Mesodermal cell (in vitro differentiated cells): ENCODE results near the gene OXSR1.
A peak's percentile ranks its signal among the peaks of the same experiment; 100 is the strongest.

Experiments used
- H3K27ac ChIP-seq: 2 replicates; pipeline ENCODE4 v1.7.0; 2013; ENCODE audit warnings: mild to moderate bottlenecking, low read depth, low read length, moderate library complexity; ENCODE audit not compliant: severe bottlenecking
- H3K36me3 ChIP-seq: 2 replicates; pipeline ENCODE4 v1.7.1; 2013; ENCODE audit warnings: mild to moderate bottlenecking, low read length, moderate library complexity; ENCODE audit not compliant: control insufficient read depth, insufficient read depth
- H3K4me1 ChIP-seq: one replicate; pipeline ENCODE4 v1.7.1; 2013; ENCODE audit warnings: mild to moderate bottlenecking, low read length; ENCODE audit not compliant: insufficient read depth, control insufficient read depth, poor library complexity, severe bottlenecking
- H3K4me3 ChIP-seq: 2 replicates; pipeline ENCODE4 v1.7.0; 2013; ENCODE audit warnings: low read length, control low read depth, mild to moderate bottlenecking; ENCODE audit not compliant: insufficient read depth, poor library complexity, severe bottlenecking; ENCODE audit errors: extremely low read depth
- H3K9me3 ChIP-seq: 2 replicates; pipeline ENCODE4 v1.7.1; 2013; ENCODE audit warnings: mild to moderate bottlenecking, low read length, moderate library complexity; ENCODE audit not compliant: control insufficient read depth
- WGBS, 2 experiments: methylation state at CpG; one replicate each; pipeline ENCODE4 v1.1.5; 2013; ENCODE audit warnings: missing lambda C conversion rate in 2 of 2; ENCODE audit not compliant: insufficient coverage in 2 of 2; 5-methylcytosine and 5-hydroxymethylcytosine counted together

Gene OXSR1

GRCh38 chr3:38137615-38138348, 27.6 kb upstream of the OXSR1 start:
- Histone ChIP-seq H3K9me3 (no peaks in the 10 kb centered on the region), H3K4me3 (peak overlapping the region; percentile 79), H3K4me1 (peaks cover 17% of the 10 kb centered on the region), H3K36me3 (peaks cover 28% of the 10 kb centered on the region), H3K27ac (peak overlapping the region; percentile 84)
- WGBS, 2 experiments: 26 to 36% methylated on average over 20 to 22 of the region's 22 CpGs

DNA sequence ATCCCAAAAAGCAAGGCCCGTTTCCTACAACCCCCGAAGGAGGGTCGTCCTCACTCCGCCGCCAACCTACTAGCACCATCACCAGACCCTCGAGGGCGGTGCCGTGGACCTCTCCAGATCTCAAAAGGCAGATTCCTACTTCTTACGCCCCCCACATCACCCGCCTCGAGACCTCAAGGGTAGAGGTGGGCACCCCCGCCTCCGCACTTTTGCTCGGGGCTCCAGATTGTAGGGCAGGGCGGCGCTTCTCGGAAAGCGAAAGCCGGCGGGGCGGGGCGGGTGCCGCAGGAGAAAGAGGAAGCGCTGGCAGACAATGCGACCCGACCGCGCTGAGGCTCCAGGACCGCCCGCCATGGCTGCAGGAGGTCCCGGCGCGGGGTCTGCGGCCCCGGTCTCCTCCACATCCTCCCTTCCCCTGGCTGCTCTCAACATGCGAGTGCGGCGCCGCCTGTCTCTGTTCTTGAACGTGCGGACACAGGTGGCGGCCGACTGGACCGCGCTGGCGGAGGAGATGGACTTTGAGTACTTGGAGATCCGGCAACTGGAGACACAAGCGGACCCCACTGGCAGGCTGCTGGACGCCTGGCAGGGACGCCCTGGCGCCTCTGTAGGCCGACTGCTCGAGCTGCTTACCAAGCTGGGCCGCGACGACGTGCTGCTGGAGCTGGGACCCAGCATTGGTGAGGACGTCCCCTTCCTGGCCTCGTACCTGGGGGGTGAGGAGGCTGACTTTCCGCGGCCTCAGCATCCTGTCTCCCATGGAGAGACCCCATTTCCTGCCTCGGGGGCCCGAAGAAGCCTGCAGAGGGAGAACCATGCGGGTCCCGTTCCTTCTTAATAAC, 26.8 kb upstream of the OXSR1 start, which contains the start of gene MYD88:
MYD88 (plus strand) TSS at position 313 of the 842 bp plus-strand sequence; CDS start at position 353, 40 bp downstream.
- Histone ChIP-seq H3K4me3 (peak within 1 kb of the TSS; percentile 79), H3K9me3 (no peaks in the 10 kb centered on the region), H3K36me3 (peaks cover 24% of the 10 kb centered on the region), H3K27ac (peak within 1 kb of the TSS; percentile 84), H3K4me1 (peaks cover 10% of the 10 kb centered on the region)
- 6 to 7% methylated on average over 53 to 63 of the region's 65 CpGs for WGBS, 2 experiments

DNA sequence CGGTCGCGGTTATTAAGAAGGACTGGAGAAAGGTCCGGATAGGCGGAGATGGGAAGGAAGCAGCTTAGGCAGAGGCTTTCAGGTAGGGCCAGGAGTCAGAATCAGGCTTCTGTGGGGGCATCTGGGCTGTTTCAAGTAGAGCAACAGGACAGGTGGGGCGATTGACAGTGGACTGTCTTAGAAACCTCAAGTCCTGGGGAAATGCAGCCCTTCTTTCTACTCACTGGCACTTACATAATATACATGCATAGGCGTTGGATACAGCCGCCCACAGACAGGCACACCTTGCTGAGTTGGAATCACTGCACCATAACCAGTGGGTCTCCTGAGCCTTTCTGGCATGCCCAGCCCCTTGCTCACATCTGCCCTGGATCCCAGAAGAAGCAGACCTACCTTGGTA, 26.1 kb upstream of the OXSR1 start:
- Histone ChIP-seq H3K4me3 (peak overlapping the region; percentile 53), H3K4me1 (peaks cover 4% of the 10 kb centered on the region), H3K27ac (no peak overlapping the region), H3K36me3 (peaks cover 17% of the 10 kb centered on the region), H3K9me3 (no peaks in the 10 kb centered on the region)
- WGBS, 2 experiments: 40 to 52% methylated on average over 4 to 8 of the region's 8 CpGs

DNA sequence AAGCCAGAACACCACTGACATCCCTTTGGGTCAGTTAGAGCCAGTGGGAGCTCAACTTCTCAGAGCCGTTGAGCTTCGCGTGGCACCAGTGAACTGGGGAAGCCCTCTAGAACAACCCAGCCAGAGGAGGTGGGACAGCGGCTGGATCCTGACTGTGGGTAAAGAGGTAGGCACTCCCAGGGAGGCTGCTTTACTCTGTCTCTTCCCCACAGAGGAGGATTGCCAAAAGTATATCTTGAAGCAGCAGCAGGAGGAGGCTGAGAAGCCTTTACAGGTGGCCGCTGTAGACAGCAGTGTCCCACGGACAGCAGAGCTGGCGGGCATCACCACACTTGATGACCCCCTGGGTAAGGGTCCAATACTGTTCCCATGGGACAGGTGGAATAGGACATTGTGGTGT, 25.7 kb upstream of the OXSR1 start:
- Histone ChIP-seq H3K4me1 (peaks cover 4% of the 10 kb centered on the region), H3K36me3 (peaks cover 13% of the 10 kb centered on the region), H3K9me3 (no peaks in the 10 kb centered on the region), H3K27ac (no peak overlapping the region), H3K4me3 (peak overlapping the region; percentile 53)
- 93 to 100% methylated on average over 3 to 6 of the region's 7 CpGs for WGBS, 2 experiments

- no peak overlapping the region for H3K4me3 ChIP-seq
- peaks cover 4% of the 10 kb centered on the region for H3K4me1 ChIP-seq
- 93 to 95% methylated on average over 11 to 13 of the region's 13 CpGs for WGBS, 2 experiments
- no peaks in the 10 kb centered on the region for H3K9me3 ChIP-seq
- peaks cover 7% of the 10 kb centered on the region for H3K36me3 ChIP-seq
- H3K27ac ChIP-seq: no peak overlapping the region
Observed at GRCh38 chr3:38140326-38141172, 24.8 kb upstream of the OXSR1 start.

- Histone ChIP-seq H3K36me3 (peaks cover 7% of the 10 kb centered on the region), H3K4me1 (no peaks in the 10 kb centered on the region), H3K4me3 (no peak overlapping the region), H3K9me3 (peaks cover 3% of the 10 kb centered on the region), H3K27ac (no peak overlapping the region)
- 87 to 93% methylated on average over 6 of the region's 7 CpGs for WGBS, 2 experiments
Observed at GRCh38 chr3:38141173-38141951, 24.0 kb upstream of the OXSR1 start.

GRCh38 chr3:38141952-38142273, 23.4 kb upstream of the OXSR1 start:
- H3K4me1 ChIP-seq: no peaks in the 10 kb centered on the region
- peaks cover 7% of the 10 kb centered on the region for H3K36me3 ChIP-seq
- H3K9me3 ChIP-seq: peaks cover 3% of the 10 kb centered on the region
- 94 to 97% methylated on average over 2 of the region's 2 CpGs for WGBS, 2 experiments
- no peak overlapping the region for H3K27ac ChIP-seq
- H3K4me3 ChIP-seq: no peak overlapping the region

DNA sequence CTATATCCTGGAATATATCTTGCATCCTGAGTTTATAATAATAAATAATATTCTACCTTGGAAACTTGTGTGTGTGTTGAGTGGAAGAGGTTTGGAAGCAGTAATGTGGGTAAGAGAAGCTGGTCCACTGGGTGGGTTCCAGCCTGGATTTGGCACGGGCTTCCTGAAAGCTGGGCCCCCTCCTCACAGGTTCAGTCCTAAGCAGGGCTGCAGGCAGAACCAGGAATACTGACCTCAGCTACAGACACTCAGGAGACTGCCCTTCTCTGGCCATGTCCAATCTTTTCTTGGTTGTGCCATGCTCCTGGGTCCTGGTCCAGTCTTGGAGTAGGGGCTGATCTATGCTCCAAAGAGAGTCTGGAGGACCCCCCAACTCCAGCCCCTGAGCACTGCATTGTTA, 22.4 kb upstream of the OXSR1 start:
- H3K9me3 ChIP-seq: peaks cover 3% of the 10 kb centered on the region
- no peak overlapping the region for H3K27ac ChIP-seq
- no peaks in the 10 kb centered on the region for H3K4me1 ChIP-seq
- WGBS, 2 experiments: 100% methylated on average over 1 of the region's 1 CpG; no CpG with 5 or more reads in 1 of the 2 experiments
- H3K4me3 ChIP-seq: no peak overlapping the region
- peaks cover 7% of the 10 kb centered on the region for H3K36me3 ChIP-seq

DNA sequence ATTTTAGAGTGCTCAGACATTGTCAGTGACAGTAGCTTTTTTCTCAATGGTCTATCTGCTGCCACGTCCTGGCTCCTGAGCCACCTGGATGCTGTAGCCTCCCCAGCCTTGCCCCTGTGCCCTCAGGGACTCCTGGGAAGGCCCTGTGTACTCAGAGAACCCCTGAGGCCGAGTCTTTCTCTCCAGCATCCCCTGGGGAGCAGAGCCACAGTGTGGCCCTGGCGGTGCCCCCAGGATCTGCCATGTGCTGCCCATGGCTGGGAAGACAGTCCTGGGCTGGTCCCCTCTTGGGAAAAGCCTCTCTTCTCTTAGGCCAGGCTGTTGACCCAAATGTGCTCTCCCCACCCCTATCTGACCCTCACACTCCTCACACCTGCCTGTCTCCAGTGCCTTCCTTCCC, 21.8 kb upstream of the OXSR1 start:
- H3K36me3 ChIP-seq: peaks cover 7% of the 10 kb centered on the region
- WGBS, 2 experiments: 62 to 75% methylated on average over 3 of the region's 3 CpGs
- no peak overlapping the region for H3K27ac ChIP-seq
- no peak overlapping the region for H3K4me3 ChIP-seq
- peaks cover 3% of the 10 kb centered on the region for H3K9me3 ChIP-seq
- no peaks in the 10 kb centered on the region for H3K4me1 ChIP-seq

GRCh38 chr3:38146504-38146903, 18.8 kb upstream of the OXSR1 start:
- Histone ChIP-seq H3K4me3 (no peak overlapping the region), H3K4me1 (no peaks in the 10 kb centered on the region), H3K9me3 (peaks cover 3% of the 10 kb centered on the region), H3K27ac (no peak overlapping the region), H3K36me3 (no peaks in the 10 kb centered on the region)
- no CpG with 5 or more reads among the region's 2 CpGs for WGBS, 2 experiments
